Stimulated activated CD8-positive, alpha-beta memory T cell treated with anti-CD3 and anti-CD28 coated beads, Interleukin-12 subunit alpha, Interleukin-12 subunit beta, amount 100 ng/mL, for 24 hours (primary cell): ENCODE results near the gene KIAA1549.
"Not testable (repeated sequence)": the region's sequence is repeated elsewhere in the genome, so short reads cannot be mapped to it uniquely, and the experiment has no call there.

Source experiments
- DNase-seq: peaks from one replicate; pipeline ENCODE4 v3.0.0-alpha.2; 2020; ENCODE audit errors: extremely low read depth

KIAA1549 gene

DNA sequence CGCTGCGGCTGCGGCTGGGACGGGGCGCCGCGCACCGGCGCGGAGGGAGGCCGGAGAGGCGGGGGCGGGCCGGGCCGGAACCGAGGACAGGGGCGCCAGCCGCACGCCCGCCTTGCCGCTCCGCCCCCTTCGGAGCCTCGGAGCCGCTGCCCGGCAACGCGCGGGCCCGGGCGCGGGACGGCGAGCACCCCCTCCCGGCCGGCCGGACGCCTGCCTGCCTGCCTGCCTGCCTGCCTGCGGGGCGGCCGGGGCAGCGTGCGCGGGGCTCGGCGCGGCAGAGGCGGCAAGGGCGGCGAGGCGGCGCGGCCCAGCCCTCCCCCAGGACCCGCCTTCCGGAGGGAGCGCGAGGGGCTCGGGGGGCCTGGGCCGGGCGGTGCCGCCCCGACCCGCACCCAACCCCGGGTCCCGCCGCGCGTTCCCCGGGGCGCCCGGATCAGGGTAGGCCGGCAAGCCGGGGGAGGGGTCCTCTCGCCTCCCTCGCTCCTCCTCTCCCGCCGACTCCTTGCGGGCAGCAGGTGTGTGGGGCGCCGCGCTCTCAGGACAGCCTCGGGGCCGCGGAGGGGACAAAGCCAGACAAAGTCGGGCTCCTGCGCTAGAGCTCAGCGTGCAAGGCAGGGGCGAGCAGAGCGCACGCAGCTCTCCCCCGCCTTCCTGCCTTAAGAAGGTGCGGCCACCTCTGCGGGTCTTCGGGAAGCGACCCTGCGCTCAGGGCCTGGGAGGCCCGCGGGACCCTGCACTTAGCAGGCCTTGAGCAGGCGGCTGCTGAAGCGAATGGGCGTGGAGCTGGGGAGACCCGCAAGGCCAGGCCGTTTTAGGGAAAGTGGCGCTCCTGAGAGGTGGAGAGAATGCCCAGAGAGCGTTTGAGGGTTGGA is at the start of gene KIAA1549:
TSS of gene KIAA1549 (minus strand) at position 58 of the 872 bp plus-strand sequence. CDS start 120 bp downstream, outside the sequence.
- no peak for DNase-seq

DNA sequence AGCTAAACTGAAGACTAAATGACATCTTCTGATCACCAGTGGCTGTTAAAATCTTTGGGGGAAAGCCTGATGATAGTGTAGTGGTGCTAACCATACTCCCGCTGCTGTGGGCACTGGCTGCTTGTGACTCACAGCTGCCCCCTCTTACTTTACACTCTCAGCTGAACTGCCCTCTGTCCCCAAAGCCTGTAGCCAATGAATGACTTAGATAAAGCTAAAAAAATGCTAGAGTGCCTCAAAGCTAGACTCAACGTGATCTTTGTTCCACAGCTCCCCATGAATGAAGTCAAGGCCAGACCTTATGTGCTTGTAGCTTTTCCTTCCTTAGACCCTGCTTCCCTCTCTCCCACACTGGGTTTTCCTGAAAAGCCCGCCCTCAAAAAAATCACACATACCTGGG is 48.2 kb upstream of the KIAA1549 start:
- DNase-seq, result no peak

DNA sequence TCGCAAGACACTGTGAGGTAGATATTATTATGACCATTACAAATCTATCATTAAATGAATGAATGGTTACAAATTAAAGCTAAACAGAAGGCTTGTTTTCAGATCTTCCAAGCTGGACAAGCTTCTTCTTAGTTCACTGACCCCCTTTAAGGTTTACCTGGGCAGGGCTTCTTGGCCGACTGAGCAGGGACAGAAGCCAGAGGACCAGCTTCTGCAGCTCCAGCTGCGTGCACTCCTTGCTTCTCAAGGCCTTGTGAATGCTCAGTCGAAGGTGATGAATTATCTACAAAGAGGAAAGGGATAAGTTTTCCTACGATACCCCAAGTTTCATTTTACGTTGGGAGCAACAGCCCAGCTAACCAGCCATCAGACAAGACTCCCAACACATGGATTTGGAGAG is 45.4 kb upstream of the KIAA1549 start:
- no peak for DNase-seq

DNA sequence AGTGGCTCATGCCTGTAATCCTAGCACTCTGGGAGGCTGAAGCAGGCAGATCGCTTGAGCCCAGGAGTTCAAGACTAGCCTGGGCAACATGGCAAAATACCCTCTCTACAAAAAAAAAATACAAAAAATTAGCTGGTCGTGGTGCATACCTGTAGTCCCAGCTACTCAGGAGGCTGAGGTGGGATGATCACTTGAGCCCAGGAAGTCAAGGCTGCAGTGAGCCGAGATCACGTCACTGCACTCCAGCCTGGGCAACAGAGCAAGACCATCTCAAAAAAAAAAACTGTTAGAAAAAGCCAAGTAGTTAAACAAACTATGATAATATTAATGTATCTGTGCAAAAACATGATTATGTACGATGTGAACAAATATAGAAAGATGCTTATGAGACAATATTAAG is 44.7 kb upstream of the KIAA1549 start:
- not testable (repeated sequence) for DNase-seq

DNA sequence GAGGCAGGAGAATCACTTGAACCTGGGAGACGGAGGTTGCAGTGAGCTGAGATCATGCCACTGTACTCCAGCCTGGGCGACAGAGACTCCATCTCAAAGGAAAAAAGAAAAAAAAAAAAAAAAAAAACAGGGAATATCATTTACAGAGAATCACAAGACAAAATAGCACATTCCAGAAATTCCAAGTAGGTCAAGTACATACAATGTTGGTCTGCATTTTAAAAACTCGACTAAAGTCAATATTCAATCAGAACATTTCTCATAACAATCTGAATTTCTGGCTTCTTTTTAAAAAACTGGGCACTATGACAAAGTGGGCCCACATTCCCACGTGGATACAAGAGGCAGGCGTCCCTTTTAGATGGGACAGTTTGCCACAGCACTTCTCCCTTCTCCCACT is 41.9 kb upstream of the KIAA1549 start:
- no peak for DNase-seq

DNA sequence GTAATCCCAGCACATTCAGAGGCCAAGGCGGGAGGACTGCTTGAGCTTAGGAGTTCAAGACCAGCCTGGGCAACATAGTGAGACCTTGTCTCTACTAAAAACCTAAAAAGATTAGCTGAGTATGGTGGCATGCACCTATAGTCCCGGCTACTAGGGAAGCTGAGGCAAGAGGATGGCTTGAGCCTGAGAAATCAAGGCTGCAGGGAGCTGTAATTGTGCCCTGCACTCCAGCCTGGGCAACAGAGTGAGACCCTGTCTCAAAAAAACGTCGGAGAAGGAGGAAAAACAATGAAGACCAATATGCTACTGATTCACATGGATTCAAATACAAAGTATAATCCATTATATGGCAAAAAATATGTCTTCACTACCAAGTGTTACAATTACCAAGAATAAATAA is 41.1 kb upstream of the KIAA1549 start:
- DNase-seq, result no peak

DNA sequence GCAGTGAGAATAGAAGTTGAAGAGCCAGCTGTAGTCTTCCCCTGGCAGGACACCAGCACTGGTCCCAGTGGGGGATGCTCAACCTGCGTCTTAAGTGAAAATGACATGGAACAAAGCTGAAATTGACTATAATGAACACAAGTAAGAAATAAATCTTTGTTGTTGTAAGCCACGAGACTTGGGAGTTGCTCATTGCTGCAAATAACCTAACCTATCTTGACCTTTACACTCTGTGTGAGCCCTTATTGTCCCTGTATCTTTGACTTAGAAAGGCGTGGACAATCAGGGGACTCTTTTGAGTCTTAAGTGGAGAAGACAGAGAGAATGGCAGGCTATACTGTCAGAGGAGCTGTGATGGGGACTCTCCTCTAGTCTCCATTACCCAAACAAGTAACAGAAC is 37.7 kb upstream of the KIAA1549 start:
- no peak for DNase-seq

DNA sequence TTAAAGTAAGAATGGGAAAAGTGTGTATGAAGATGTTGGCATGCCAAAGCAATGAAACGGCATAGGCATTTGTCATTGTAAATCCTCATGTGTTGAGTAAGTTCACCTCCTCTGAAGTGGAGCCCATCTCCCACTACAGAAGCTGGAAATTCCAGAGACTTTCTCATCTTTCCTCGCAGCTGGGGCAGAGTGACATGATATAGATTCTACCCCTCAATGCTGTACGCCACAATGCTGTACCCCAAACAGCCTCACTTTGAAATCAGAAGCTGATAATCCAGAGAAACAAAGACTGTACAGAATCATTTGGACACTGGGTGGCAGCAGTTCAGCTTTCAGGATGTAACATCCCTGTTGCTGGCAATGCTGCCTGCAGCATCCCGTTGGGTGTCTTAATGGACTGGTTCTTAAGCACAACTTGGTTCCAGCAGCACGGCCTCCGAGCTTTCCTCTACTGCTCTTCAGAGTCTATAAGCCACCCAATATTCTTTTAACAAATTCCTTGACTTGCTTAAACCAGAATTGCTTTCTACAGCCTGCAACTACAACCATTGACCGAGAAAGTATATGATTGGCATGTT is 35.8 kb upstream of the KIAA1549 start:
- peak; percentile 5 for DNase-seq

DNA sequence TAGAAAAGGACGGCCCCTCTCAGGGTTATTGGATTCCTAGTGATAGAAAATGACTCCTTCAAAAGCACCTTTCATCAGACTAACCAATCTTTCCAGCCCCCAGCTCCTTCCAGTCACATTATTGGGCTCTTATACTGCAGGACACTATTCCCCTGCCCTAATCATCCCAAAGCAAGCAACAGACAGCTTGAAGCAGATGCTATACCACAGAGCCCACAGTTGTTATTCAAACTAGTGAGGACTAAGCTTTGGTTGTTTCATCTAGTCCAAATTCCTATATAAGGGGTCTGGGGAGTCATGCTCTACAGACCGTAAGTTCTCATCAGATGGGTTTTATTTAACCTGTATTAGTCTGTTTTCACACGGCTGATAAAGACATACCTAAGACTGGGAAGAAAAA is 30.2 kb upstream of the KIAA1549 start:
- no peak for DNase-seq

DNA sequence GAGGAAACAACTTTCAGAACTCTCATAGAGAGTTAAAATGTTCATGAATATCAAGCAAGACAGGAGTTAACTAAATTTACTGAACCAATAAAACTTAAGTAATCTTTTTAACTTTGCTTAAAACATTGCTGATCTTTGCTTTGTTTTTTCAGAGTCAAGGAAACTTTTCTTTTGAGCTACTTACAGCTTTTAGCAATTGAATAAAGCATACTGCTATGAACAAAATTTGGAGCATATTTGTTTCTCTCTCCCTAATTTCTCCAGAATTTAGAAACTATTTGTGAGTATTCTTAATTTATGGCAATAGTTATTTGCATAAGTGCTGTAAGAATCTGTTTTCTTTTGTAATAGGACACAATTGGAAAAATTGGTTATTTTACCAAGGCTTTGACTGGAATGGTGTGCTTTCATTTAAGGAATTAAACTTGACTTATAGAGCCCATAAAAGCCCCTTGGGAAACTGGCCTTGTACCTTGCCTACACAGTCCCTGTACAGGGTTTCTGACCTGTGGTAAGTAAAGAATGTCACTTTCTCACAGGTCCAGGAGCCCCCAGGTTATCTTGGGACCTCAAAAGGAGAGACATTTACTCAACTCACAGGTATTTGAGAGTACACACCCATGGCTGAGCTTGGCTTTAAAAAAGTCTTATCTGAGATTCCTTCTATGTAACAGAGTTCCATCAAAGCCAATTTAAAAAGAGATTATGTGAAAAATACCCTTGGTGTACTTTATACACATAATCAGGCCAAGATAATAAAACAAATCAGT is 23.3 kb upstream of the KIAA1549 start:
- DNase-seq, result no peak

DNA sequence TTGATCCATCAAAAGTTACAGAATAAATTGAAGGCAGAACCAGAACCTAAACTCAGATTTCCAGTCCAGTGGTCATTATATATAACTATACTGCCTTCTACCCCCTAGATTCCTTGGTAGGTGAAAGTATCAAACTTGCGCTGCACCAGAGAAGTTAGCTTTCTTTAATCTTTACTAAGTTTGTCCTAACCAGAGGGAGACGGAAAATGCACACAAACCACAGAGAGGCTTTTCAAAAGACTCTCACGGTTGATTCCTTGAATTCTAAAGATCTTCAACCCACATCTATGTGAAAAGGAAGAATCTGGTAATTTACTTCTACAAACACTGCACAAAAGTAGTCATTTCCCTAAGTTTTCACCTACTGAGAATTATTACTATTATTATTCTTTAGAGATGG is 18.2 kb upstream of the KIAA1549 start:
- no peak for DNase-seq

DNA sequence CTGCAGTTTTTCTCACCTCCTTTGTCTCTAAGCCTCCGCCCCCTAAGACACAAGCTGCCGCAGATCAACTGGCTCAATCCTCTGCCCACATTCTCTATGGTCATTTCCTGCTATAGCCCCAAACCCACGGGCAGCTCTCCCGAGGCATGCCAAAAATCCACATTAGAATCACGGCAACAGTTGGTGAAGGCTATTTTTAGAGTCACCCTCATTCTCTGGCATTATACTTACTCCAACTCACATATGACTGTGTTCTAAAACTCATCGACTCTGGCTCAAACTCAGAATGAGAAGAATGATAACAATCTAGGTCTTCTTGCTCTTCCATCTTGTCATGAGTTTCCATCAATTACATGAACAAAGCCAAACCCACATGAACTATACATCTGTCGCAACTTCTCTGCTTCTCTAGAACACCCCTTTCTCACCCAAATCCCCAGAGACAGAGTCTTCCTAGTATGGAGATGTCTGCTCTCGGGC is 10.9 kb upstream of the KIAA1549 start:
- DNase-seq, result no peak

DNA sequence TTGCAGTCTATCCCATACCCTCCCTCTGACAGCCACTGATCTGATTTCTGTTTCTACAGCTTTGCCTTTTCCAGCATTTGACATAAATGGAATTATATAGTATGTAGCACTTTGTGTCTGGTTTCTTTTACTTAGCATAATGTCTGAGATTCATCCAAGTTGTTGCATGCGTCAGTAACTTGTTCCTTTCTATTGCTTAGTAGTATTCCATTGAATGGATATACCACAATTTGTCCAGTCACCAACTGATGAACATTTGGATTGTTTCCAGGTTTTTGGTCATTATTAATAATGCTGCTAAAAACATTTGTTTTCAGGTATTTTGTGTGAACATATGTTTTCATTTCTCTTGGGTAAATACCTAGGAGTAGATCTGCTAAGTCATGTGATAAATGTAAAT is 6.5 kb upstream of the KIAA1549 start:
- DNase-seq, result no peak

DNA sequence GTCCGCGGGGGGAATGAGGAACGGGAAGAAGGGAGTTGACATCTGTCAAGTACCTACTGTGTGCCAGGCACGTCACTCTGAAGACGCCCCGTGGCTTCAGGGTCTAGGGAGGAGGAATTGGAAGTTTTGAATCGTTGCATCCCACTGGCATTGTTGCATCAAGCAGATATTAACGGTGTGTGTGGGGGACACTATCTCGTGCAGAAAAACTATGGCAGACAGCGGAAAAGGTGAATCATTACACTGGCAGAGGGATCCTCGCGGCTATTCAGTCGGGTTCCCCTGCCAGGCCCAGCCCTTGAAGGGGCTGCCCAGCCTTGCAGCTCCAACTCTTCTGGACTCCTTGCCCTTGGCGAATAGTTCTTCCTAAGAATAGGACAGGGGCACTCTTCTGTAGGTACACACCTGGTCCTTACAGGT is 1.0 kb upstream of the KIAA1549 start:
- DNase-seq, result no peak

DNA sequence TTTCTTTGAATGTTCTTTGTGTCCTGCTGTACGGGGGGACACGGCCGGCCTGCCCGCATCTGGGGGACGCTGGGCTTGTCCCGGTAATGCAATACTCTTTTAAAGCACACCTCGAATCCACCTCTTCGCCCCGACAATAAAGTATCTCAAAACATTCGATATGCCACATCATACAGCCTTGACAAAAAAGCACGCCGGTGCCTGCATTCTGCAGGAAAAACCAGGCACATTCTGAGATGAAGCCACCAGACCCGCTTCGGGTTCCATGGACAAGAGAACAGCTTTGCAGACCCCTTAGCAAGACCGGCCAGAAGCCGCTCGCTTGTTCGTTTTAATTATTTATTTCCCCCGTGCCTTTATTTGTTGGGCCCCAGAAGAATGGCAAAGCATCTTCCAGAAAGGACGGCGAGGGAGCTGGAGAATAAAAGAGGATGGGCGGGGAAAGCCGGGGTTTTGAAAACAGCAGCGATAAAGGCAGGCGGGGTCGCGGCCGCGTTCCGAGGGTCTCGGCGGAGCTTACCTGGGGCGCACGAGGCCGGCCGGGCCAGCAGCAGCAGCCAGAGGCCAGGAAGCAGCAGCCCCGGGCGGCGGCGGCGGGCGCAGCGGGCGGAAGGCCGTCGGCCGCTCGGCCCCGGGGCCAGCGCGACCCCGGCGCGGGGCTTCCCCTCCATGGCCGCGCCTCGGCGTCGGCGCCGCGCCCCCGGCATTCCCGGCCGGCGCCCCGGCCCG is 462 bp downstream of the KIAA1549 start:
- DNase-seq, result no peak

DNA sequence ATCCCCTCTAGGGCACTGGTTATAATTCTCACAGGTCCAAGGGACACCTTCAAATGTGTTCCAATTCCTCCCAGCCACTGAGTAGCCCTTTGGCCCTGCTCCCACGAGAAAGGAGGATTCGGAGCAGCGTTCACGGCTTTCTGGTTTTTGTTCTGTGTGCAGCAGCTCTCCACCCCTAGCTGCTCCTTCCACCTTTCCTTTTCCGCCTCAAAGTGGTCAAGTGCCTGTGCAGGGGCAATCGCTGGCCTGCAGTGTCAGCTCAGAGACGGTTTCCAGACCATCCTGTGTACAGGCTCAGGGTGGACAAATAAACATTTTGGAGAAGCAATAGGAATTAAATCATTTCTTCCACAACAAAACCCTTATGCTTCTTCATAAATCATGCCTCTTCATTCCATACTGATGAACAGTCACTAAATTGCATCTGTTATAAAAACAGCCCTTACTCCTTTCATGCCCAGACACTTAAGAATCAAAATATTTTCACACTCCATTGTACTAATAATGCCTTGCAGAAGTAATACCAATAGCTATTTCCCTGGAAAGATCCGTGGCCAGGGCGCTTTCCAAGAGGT is 1.1 kb downstream of the KIAA1549 start:
- DNase-seq, result no peak

DNA sequence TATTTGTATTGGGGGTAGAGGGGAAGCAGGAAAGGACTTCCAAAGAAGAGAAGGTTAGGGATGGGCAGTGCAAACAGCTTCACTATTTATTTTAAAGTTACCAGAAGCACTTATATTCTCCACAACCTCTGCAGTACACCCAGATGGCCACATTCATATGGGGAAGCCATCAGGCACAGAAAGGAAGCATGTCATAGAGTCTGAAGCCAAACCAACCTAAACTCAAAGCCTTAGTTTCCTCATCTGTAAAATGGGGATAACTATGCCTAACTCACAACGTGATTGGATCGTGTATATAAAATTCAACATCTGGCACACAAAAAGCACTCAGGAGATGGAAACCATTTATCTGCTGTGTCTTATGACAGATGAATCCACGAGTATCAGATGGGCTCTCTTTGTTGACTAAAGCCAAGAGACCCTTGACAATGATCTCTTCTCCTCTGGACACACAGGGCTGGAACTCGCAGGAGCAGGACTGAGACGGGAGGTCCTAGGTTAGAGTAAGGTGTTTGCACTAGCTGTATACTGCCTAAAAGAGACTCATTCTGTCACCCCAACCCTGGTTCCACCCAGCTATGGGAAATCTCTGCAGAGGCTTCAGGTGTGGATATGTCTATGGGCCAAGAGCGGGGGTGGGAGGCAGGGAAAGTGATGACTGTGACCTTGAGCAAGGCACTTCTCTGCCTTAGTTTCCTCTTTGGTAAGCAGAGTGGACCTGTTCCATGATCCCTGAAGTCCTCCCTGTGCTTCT is 1.8 kb downstream of the KIAA1549 start:
- no peak for DNase-seq

DNA sequence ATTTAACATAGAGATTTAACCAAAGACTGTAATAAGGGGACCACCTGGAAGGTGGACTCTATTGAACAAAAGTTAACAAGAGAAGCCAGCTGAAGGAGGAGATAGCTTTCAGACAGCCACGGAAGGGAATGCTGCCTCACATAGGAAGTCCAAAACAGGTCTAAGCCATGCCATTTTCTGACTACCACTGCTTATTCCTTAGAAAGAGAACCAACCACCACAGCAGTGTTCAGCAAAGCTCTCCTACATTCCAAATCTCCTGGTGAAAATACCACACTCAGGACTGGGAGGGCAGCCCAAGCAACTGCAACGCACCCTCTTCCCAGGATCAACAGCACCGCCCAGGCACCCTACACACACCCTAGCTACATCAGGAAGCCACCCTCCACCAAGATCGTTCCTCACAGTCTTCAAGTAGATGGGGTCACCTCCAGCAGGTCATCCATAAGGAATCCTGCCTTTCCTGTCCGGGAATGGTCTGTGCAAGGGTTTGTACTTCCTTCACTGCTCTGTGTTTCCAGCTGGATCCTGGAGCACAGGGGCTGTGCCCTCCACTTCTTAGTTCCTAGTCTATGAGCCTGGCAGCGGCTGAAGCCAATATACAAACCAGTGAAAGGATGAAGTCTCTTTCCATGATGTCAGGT is 2.5 kb downstream of the KIAA1549 start:
- DNase-seq, result no peak

DNA sequence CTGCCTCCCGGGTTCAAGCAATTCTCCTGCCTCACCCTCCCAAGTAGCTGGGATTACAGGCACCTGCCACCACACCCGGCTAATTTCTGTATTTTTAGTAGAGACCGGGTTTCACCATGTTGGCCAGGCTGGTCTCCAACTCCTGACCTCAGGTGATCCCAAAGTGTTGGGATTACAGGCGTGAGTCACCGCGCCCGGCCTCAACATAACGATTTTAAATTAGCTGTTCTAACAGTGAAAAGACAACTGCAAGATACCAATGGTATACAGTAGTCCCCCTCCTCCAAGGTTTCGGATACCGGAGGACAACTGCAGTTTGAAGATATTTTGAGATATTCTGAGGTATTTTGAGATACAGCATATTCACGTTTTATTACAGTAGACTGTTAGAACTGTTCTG is 5.0 kb downstream of the KIAA1549 start:
- DNase-seq, result not testable (repeated sequence)
